ENCODE measurements around the gene NUP35. TPM values are rescaled to one million over a fixed set of nuclear protein-coding genes. Genes with fewer than 3 reads are reported as not detected.

Gene NUP35
- total RNA-seq, 1 experiment from 2014 or later = 25.0 TPM

- Histone ChIP-seq H3K4me1 (ENCODE audit: insufficient read depth, low read length) (no peaks in the 10 kb centered on the region), H3K27me3 (ENCODE audit: low read length) (no peaks in the 10 kb centered on the region), H3K9me3 (ENCODE audit: low read length) (no peaks in the 10 kb centered on the region), H3K4me2 (ENCODE audit: low read length) (no peak overlapping the region), H3K9me2 (replicated peaks; ENCODE audit: low read length) (no peaks in the 10 kb centered on the region), H3F3A (ENCODE audit: low read length, unreplicated experiment) (no peaks in the 10 kb centered on the region), H3K36me3 (ENCODE audit: low read depth, low read length) (peaks cover 14% of the 10 kb centered on the region), H3K4me3 (ENCODE audit: low read length) (no peak overlapping the region), H4K20me1 (ENCODE audit: low read length) (no peaks in the 10 kb centered on the region), H3K27ac (ENCODE audit: low read length) (no peak overlapping the region), H2AFZ (ENCODE audit: low read length) (no peak overlapping the region), H3K9ac (ENCODE audit: low read length) (no peak overlapping the region), H3K79me2 (ENCODE audit: low read length) (no peaks in the 10 kb centered on the region)
- CTCF ChIA-PET = no interaction called here
- no peak for DNase-seq
- intact Hi-C loops (cut with micrococcal nuclease) = no loop called here
- TF ChIP-seq EZH2phosphoT487 (IDR thresholded peaks at IDR 0.05; ENCODE audit: borderline replicate concordance, low read length) = no peak
- no peak for TF ChIP-seq EZH2 (IDR thresholded peaks at IDR 0.05; ENCODE audit: low read length, unreplicated experiment)
- TF ChIP-seq CTCF (conservative IDR thresholded peaks at IDR 0.05; ENCODE audit: low read depth, low read length) = no peak
- BruUV-seq (replicated peaks) = no TSS peak
- ATAC-seq = no peak
- POLR2A ChIA-PET (ENCODE audit: unreplicated experiment) = interaction anchor here (0.6 kb wide), 1 partner anchor 84 kb away, joined by 3 read pairs; no protein-coding TSS in a partner anchor
Observed at GRCh38 chr2:183195397-183195796, 71.2 kb downstream of the NUP35 start.

- Histone ChIP-seq H3K27me3 (ENCODE audit: low read length) (no peaks in the 10 kb centered on the region), H3K4me1 (ENCODE audit: insufficient read depth, low read length) (no peaks in the 10 kb centered on the region), H2AFZ (ENCODE audit: low read length) (no peak overlapping the region), H4K20me1 (ENCODE audit: low read length) (no peaks in the 10 kb centered on the region), H3K9ac (ENCODE audit: low read length) (no peak overlapping the region), H3K36me3 (ENCODE audit: low read depth, low read length) (peaks cover 14% of the 10 kb centered on the region), H3K4me2 (ENCODE audit: low read length) (no peak overlapping the region), H3K9me2 (replicated peaks; ENCODE audit: low read length) (no peaks in the 10 kb centered on the region), H3F3A (ENCODE audit: low read length, unreplicated experiment) (no peaks in the 10 kb centered on the region), H3K27ac (ENCODE audit: low read length) (no peak overlapping the region), H3K9me3 (ENCODE audit: low read length) (no peaks in the 10 kb centered on the region), H3K79me2 (ENCODE audit: low read length) (no peaks in the 10 kb centered on the region), H3K4me3 (ENCODE audit: low read length) (no peak overlapping the region)
- intact Hi-C loops (cut with micrococcal nuclease) = no loop called here
- TF ChIP-seq EZH2 (IDR thresholded peaks at IDR 0.05; ENCODE audit: low read length, unreplicated experiment) = no peak
- no peak for TF ChIP-seq EZH2phosphoT487 (IDR thresholded peaks at IDR 0.05; ENCODE audit: borderline replicate concordance, low read length)
- no peak for TF ChIP-seq CTCF (conservative IDR thresholded peaks at IDR 0.05; ENCODE audit: low read depth, low read length)
- DNase-seq (no peak), ATAC-seq (no peak)
- CTCF ChIA-PET = no interaction called here
- POLR2A ChIA-PET (ENCODE audit: unreplicated experiment) = interaction anchor here (0.6 kb wide), 1 partner anchor 84 kb away, joined by 3 read pairs; no protein-coding TSS in a partner anchor
- no TSS peak for BruUV-seq (replicated peaks)
Observed at GRCh38 chr2:183195998-183196409, 71.8 kb downstream of the NUP35 start.

- Histone ChIP-seq H3K9me3 (ENCODE audit: low read length) (no peaks in the 10 kb centered on the region), H3K4me2 (ENCODE audit: low read length) (no peak overlapping the region), H3K9me2 (replicated peaks; ENCODE audit: low read length) (no peaks in the 10 kb centered on the region), H3K4me3 (ENCODE audit: low read length) (no peak overlapping the region), H3K9ac (ENCODE audit: low read length) (no peak overlapping the region), H3K27me3 (ENCODE audit: low read length) (no peaks in the 10 kb centered on the region), H4K20me1 (ENCODE audit: low read length) (no peaks in the 10 kb centered on the region), H2AFZ (ENCODE audit: low read length) (no peak overlapping the region), H3K27ac (ENCODE audit: low read length) (no peak overlapping the region), H3K79me2 (ENCODE audit: low read length) (no peaks in the 10 kb centered on the region), H3K4me1 (ENCODE audit: insufficient read depth, low read length) (no peaks in the 10 kb centered on the region), H3F3A (ENCODE audit: low read length, unreplicated experiment) (no peaks in the 10 kb centered on the region), H3K36me3 (ENCODE audit: low read depth, low read length) (no peaks in the 10 kb centered on the region)
- no peak for TF ChIP-seq EZH2 (IDR thresholded peaks at IDR 0.05; ENCODE audit: low read length, unreplicated experiment)
- TF ChIP-seq EZH2phosphoT487 (IDR thresholded peaks at IDR 0.05; ENCODE audit: borderline replicate concordance, low read length) = no peak
- no peak for TF ChIP-seq CTCF (conservative IDR thresholded peaks at IDR 0.05; ENCODE audit: low read depth, low read length)
- ChIA-PET POLR2A (ENCODE audit: unreplicated experiment) (no interaction called here), CTCF (no interaction called here)
- DNase-seq (no peak), ATAC-seq (no peak)
- BruUV-seq (replicated peaks) = no TSS peak
- intact Hi-C loops (cut with micrococcal nuclease) = no loop called here
Observed at GRCh38 chr2:183204397-183204796, 80.2 kb downstream of the NUP35 start.
